ENCODE data around the gene MS4A18.

Gene MS4A18

GRCh38 chr11:60725592-60725991 lies 1.1 kb downstream of the MS4A18 start:
- no peak overlapping the region for H3K27ac ChIP-seq (ENCODE audit: insufficient read depth, low read length, poor library complexity, severe bottlenecking)
- no peak for DNase-seq
- H3K9me3 ChIP-seq (ENCODE audit: control insufficient read depth, low read length) = no peaks in the 10 kb centered on the region
- H3K36me3 ChIP-seq (ENCODE audit: control insufficient read depth, insufficient read depth, low read length) = no peaks in the 10 kb centered on the region
- H3K4me3 ChIP-seq (ENCODE audit: insufficient read depth, low read depth, low read length, poor library complexity, severe bottlenecking) = no peak overlapping the region
- H3K4me1 ChIP-seq (ENCODE audit: control insufficient read depth, insufficient read depth, low read length, poor library complexity, severe bottlenecking) = no peaks in the 10 kb centered on the region
- H3K27me3 ChIP-seq (replicated peaks; ENCODE audit: control insufficient read depth, insufficient read depth, low read length, poor library complexity, severe bottlenecking) = no peaks in the 10 kb centered on the region

DNA sequence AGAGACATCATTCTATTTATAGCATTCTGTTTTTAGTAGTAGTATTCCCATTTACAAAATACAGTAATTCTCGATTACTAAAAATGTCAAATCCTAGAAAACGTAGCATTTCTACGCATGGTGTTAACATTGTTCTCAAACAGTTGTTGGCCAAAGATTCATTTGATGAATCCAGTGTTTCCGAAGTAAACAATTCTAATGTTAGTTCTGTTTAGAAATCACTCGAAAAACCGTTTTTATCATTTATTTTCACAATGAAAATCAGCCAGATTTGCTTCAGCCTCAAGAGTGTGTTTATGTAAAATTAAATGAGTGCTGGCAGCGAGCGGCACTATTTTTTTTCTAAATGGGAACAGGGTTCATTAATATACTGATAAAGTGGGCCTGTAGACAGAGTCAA lies 7.1 kb downstream of the MS4A18 start:
- no peaks in the 10 kb centered on the region for H3K27me3 ChIP-seq (replicated peaks; ENCODE audit: control insufficient read depth, insufficient read depth, low read length, poor library complexity, severe bottlenecking)
- H3K4me3 ChIP-seq (ENCODE audit: insufficient read depth, low read depth, low read length, poor library complexity, severe bottlenecking) = no peak overlapping the region
- no peaks in the 10 kb centered on the region for H3K4me1 ChIP-seq (ENCODE audit: control insufficient read depth, insufficient read depth, low read length, poor library complexity, severe bottlenecking)
- no peak overlapping the region for H3K27ac ChIP-seq (ENCODE audit: insufficient read depth, low read length, poor library complexity, severe bottlenecking)
- H3K9me3 ChIP-seq (ENCODE audit: control insufficient read depth, low read length) = no peaks in the 10 kb centered on the region
- DNase-seq = no peak
- H3K36me3 ChIP-seq (ENCODE audit: control insufficient read depth, insufficient read depth, low read length) = no peaks in the 10 kb centered on the region

GRCh38 chr11:60734279-60734678 lies 9.8 kb downstream of the MS4A18 start:
- H3K9me3 ChIP-seq (ENCODE audit: control insufficient read depth, low read length) = no peaks in the 10 kb centered on the region
- no peaks in the 10 kb centered on the region for H3K36me3 ChIP-seq (ENCODE audit: control insufficient read depth, insufficient read depth, low read length)
- H3K4me1 ChIP-seq (ENCODE audit: control insufficient read depth, insufficient read depth, low read length, poor library complexity, severe bottlenecking) = no peaks in the 10 kb centered on the region
- H3K27ac ChIP-seq (ENCODE audit: insufficient read depth, low read length, poor library complexity, severe bottlenecking) = no peak overlapping the region
- no peak for DNase-seq
- H3K4me3 ChIP-seq (ENCODE audit: insufficient read depth, low read depth, low read length, poor library complexity, severe bottlenecking) = no peak overlapping the region
- H3K27me3 ChIP-seq (replicated peaks; ENCODE audit: control insufficient read depth, insufficient read depth, low read length, poor library complexity, severe bottlenecking) = no peaks in the 10 kb centered on the region

- no peaks in the 10 kb centered on the region for H3K27me3 ChIP-seq (replicated peaks; ENCODE audit: control insufficient read depth, insufficient read depth, low read length, poor library complexity, severe bottlenecking)
- no peaks in the 10 kb centered on the region for H3K4me1 ChIP-seq (ENCODE audit: control insufficient read depth, insufficient read depth, low read length, poor library complexity, severe bottlenecking)
- no peak for DNase-seq
- H3K4me3 ChIP-seq (ENCODE audit: insufficient read depth, low read depth, low read length, poor library complexity, severe bottlenecking) = no peak overlapping the region
- no peaks in the 10 kb centered on the region for H3K36me3 ChIP-seq (ENCODE audit: control insufficient read depth, insufficient read depth, low read length)
- no peaks in the 10 kb centered on the region for H3K9me3 ChIP-seq (ENCODE audit: control insufficient read depth, low read length)
- H3K27ac ChIP-seq (ENCODE audit: insufficient read depth, low read length, poor library complexity, severe bottlenecking) = no peak overlapping the region
Observed at GRCh38 chr11:60739114-60739513, 14.6 kb downstream of the MS4A18 start.

- Histone ChIP-seq H3K4me1 (ENCODE audit: control insufficient read depth, insufficient read depth, low read length, poor library complexity, severe bottlenecking) (no peaks in the 10 kb centered on the region), H3K36me3 (ENCODE audit: control insufficient read depth, insufficient read depth, low read length) (no peaks in the 10 kb centered on the region), H3K27ac (ENCODE audit: insufficient read depth, low read length, poor library complexity, severe bottlenecking) (no peak overlapping the region), H3K4me3 (ENCODE audit: insufficient read depth, low read depth, low read length, poor library complexity, severe bottlenecking) (no peak overlapping the region), H3K9me3 (ENCODE audit: control insufficient read depth, low read length) (no peaks in the 10 kb centered on the region), H3K27me3 (replicated peaks; ENCODE audit: control insufficient read depth, insufficient read depth, low read length, poor library complexity, severe bottlenecking) (no peaks in the 10 kb centered on the region)
- no peak for DNase-seq
Observed at GRCh38 chr11:60740573-60740972, 16.1 kb downstream of the MS4A18 start.

DNA sequence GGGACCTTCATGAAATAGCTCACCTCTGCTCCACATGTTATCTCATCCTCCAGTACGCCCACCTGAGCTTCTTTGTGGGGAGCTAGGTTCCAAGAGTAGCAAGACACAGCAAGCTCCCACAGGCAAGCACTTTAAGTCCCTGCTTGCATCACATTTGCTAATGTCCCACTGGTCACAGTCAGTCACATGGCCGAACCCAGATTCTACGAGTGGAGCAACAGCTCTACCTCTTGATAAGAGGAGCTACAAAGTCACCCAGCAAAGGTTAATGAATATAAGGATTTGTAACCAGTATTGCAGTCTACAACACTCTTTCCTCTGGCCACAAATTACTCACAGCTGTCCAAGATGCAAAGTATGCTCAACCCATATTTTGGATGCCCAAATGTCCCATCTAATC lies 16.9 kb downstream of the MS4A18 start:
- Histone ChIP-seq H3K27ac (ENCODE audit: insufficient read depth, low read length, poor library complexity, severe bottlenecking) (no peak overlapping the region), H3K36me3 (ENCODE audit: control insufficient read depth, insufficient read depth, low read length) (no peaks in the 10 kb centered on the region)
- DNase-seq = no peak

GRCh38 chr11:60743058-60743457 lies 18.5 kb downstream of the MS4A18 start:
- Histone ChIP-seq H3K4me1 (ENCODE audit: control insufficient read depth, insufficient read depth, low read length, poor library complexity, severe bottlenecking) (no peaks in the 10 kb centered on the region), H3K36me3 (ENCODE audit: control insufficient read depth, insufficient read depth, low read length) (no peaks in the 10 kb centered on the region), H3K4me3 (ENCODE audit: insufficient read depth, low read depth, low read length, poor library complexity, severe bottlenecking) (no peak overlapping the region), H3K27ac (ENCODE audit: insufficient read depth, low read length, poor library complexity, severe bottlenecking) (no peak overlapping the region), H3K9me3 (ENCODE audit: control insufficient read depth, low read length) (no peaks in the 10 kb centered on the region), H3K27me3 (replicated peaks; ENCODE audit: control insufficient read depth, insufficient read depth, low read length, poor library complexity, severe bottlenecking) (no peaks in the 10 kb centered on the region)
- no peak for DNase-seq

More for the DNA sequence above, 16.9 kb downstream of the MS4A18 start:
- Histone ChIP-seq H3K4me1 (ENCODE audit: control insufficient read depth, insufficient read depth, low read length, poor library complexity, severe bottlenecking) (no peaks in the 10 kb centered on the region), H3K4me3 (ENCODE audit: insufficient read depth, low read depth, low read length, poor library complexity, severe bottlenecking) (no peak overlapping the region), H3K27me3 (replicated peaks; ENCODE audit: control insufficient read depth, insufficient read depth, low read length, poor library complexity, severe bottlenecking) (no peaks in the 10 kb centered on the region), H3K9me3 (ENCODE audit: control insufficient read depth, low read length) (no peaks in the 10 kb centered on the region)

- Histone ChIP-seq H3K9me3 (ENCODE audit: control insufficient read depth, low read length) (no peaks in the 10 kb centered on the region), H3K4me3 (ENCODE audit: insufficient read depth, low read depth, low read length, poor library complexity, severe bottlenecking) (no peak overlapping the region), H3K36me3 (ENCODE audit: control insufficient read depth, insufficient read depth, low read length) (no peaks in the 10 kb centered on the region), H3K27me3 (replicated peaks; ENCODE audit: control insufficient read depth, insufficient read depth, low read length, poor library complexity, severe bottlenecking) (no peaks in the 10 kb centered on the region), H3K27ac (ENCODE audit: insufficient read depth, low read length, poor library complexity, severe bottlenecking) (no peak overlapping the region), H3K4me1 (ENCODE audit: control insufficient read depth, insufficient read depth, low read length, poor library complexity, severe bottlenecking) (no peaks in the 10 kb centered on the region)
- DNase-seq = no peak
Observed at GRCh38 chr11:60744114-60744513, 19.6 kb downstream of the MS4A18 start.

- H3K4me3 ChIP-seq (ENCODE audit: insufficient read depth, low read depth, low read length, poor library complexity, severe bottlenecking) = no peak overlapping the region
- no peak for DNase-seq
- no peaks in the 10 kb centered on the region for H3K27me3 ChIP-seq (replicated peaks; ENCODE audit: control insufficient read depth, insufficient read depth, low read length, poor library complexity, severe bottlenecking)
- no peaks in the 10 kb centered on the region for H3K36me3 ChIP-seq (ENCODE audit: control insufficient read depth, insufficient read depth, low read length)
- no peaks in the 10 kb centered on the region for H3K4me1 ChIP-seq (ENCODE audit: control insufficient read depth, insufficient read depth, low read length, poor library complexity, severe bottlenecking)
- H3K27ac ChIP-seq (ENCODE audit: insufficient read depth, low read length, poor library complexity, severe bottlenecking) = no peak overlapping the region
- H3K9me3 ChIP-seq (ENCODE audit: control insufficient read depth, low read length) = no peaks in the 10 kb centered on the region
Observed at GRCh38 chr11:60747359-60747873, 22.9 kb downstream of the MS4A18 start.

GRCh38 chr11:60748225-60748624 lies 23.7 kb downstream of the MS4A18 start:
- DNase-seq = no peak
- Histone ChIP-seq H3K36me3 (ENCODE audit: control insufficient read depth, insufficient read depth, low read length) (no peaks in the 10 kb centered on the region), H3K27ac (ENCODE audit: insufficient read depth, low read length, poor library complexity, severe bottlenecking) (no peak overlapping the region), H3K4me1 (ENCODE audit: control insufficient read depth, insufficient read depth, low read length, poor library complexity, severe bottlenecking) (no peaks in the 10 kb centered on the region), H3K27me3 (replicated peaks; ENCODE audit: control insufficient read depth, insufficient read depth, low read length, poor library complexity, severe bottlenecking) (no peaks in the 10 kb centered on the region), H3K4me3 (ENCODE audit: insufficient read depth, low read depth, low read length, poor library complexity, severe bottlenecking) (no peak overlapping the region), H3K9me3 (ENCODE audit: control insufficient read depth, low read length) (no peaks in the 10 kb centered on the region)

- H3K27ac ChIP-seq (ENCODE audit: insufficient read depth, low read length, poor library complexity, severe bottlenecking) = no peak overlapping the region
- H3K36me3 ChIP-seq (ENCODE audit: control insufficient read depth, insufficient read depth, low read length) = no peaks in the 10 kb centered on the region
- H3K27me3 ChIP-seq (replicated peaks; ENCODE audit: control insufficient read depth, insufficient read depth, low read length, poor library complexity, severe bottlenecking) = no peaks in the 10 kb centered on the region
- H3K4me3 ChIP-seq (ENCODE audit: insufficient read depth, low read depth, low read length, poor library complexity, severe bottlenecking) = no peak overlapping the region
- H3K9me3 ChIP-seq (ENCODE audit: control insufficient read depth, low read length) = no peaks in the 10 kb centered on the region
- no peak for DNase-seq
- H3K4me1 ChIP-seq (ENCODE audit: control insufficient read depth, insufficient read depth, low read length, poor library complexity, severe bottlenecking) = no peaks in the 10 kb centered on the region
Observed at GRCh38 chr11:60748821-60749220, 24.3 kb downstream of the MS4A18 start.
